Neural cell (in vitro differentiated cells): Measurements from ENCODE around the gene MAGI2.

Experiments
- POLR2AphosphoS5 ChIP-seq: IDR thresholded peaks from 2 replicates; pipeline ENCODE4 v1.6.1; 2012
- RAD21 ChIP-seq: fragments of 450-650 bp; conservative IDR thresholded peaks from 2 replicates; pipeline ENCODE4 v1.6.1; 2014; ENCODE audit warnings: antibody characterized with exemption, mild to moderate bottlenecking, moderate library complexity
- TAF1 ChIP-seq: IDR thresholded peaks from 2 replicates; pipeline ENCODE4 v1.6.1; 2012; ENCODE audit warnings: low read depth
- TF ChIP-seq, protein P1 (sequence below): fragments of 450-650 bp; IDR thresholded peaks from 2 replicates; pipeline ENCODE4 v1.5.1; 2014; ENCODE audit warnings: antibody characterized with exemption, mild to moderate bottlenecking, moderate library complexity; ENCODE audit not compliant: poor library complexity, severe bottlenecking

DNA sequence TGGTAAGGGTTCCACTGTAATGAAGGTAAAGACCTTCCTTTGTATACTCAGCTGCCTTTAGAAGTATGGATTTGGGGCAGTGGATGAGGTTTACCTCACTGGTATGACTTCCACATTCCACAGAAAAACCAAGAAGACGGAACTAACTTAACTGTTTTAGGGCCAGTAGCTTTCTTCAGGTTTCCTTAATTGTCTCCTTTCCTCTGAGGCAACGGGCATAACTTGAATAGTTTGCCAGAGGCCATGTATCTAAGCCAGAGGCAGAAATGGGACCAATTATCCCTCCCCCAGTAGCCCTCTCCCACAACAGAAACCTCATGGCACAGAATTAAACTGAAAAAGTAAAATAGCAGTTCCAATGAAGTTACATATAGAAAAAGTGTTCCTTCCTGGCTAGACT is 1373.2 kb downstream of the MAGI2 start:
- TF ChIP-seq, protein P1, sequence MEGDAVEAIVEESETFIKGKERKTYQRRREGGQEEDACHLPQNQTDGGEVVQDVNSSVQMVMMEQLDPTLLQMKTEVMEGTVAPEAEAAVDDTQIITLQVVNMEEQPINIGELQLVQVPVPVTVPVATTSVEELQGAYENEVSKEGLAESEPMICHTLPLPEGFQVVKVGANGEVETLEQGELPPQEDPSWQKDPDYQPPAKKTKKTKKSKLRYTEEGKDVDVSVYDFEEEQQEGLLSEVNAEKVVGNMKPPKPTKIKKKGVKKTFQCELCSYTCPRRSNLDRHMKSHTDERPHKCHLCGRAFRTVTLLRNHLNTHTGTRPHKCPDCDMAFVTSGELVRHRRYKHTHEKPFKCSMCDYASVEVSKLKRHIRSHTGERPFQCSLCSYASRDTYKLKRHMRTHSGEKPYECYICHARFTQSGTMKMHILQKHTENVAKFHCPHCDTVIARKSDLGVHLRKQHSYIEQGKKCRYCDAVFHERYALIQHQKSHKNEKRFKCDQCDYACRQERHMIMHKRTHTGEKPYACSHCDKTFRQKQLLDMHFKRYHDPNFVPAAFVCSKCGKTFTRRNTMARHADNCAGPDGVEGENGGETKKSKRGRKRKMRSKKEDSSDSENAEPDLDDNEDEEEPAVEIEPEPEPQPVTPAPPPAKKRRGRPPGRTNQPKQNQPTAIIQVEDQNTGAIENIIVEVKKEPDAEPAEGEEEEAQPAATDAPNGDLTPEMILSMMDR = no peak
- no peak for TF ChIP-seq POLR2AphosphoS5
- TF ChIP-seq RAD21 = no peak
- TF ChIP-seq TAF1 = no peak
